Endodermal cell (in vitro differentiated cells): ENCODE results near the gene SLC16A1. TPM values are rescaled to one million over a fixed set of nuclear protein-coding genes. Genes with fewer than 3 reads are reported as not detected.

ENCODE experiments used
- DNase-seq: peaks from one replicate; pipeline ENCODE4 v3.0.0-alpha.2; 2017
- H3K27ac ChIP-seq: 2 replicates; pipeline ENCODE4 v1.5.1; 2013; ENCODE audit warnings: mild to moderate bottlenecking, low read depth, low read length, moderate library complexity
- H3K27me3 ChIP-seq: 2 replicates; pipeline ENCODE4 v1.6.1; 2013; ENCODE audit warnings: mild to moderate bottlenecking, low read length, moderate library complexity; ENCODE audit not compliant: insufficient read depth, control insufficient read depth, poor library complexity, severe bottlenecking
- H3K36me3 ChIP-seq: 2 replicates; pipeline ENCODE4 v1.7.0; 2013; ENCODE audit warnings: mild to moderate bottlenecking, low read length, moderate library complexity; ENCODE audit not compliant: control insufficient read depth, insufficient read depth
- H3K4me1 ChIP-seq: one replicate; pipeline ENCODE4 v1.7.0; 2013; ENCODE audit warnings: low read length; ENCODE audit not compliant: control insufficient read depth, insufficient read depth
- H3K4me3 ChIP-seq: 2 replicates; pipeline ENCODE4 v1.5.1; 2013; ENCODE audit warnings: mild to moderate bottlenecking, low read length, moderate library complexity
- H3K9ac ChIP-seq: 2 replicates; pipeline ENCODE4 v1.6.1; 2013; ENCODE audit warnings: mild to moderate bottlenecking, low read length, moderate library complexity; ENCODE audit not compliant: poor library complexity, severe bottlenecking; ENCODE audit errors: extremely low read depth
- H3K9me3 ChIP-seq: 2 replicates; pipeline ENCODE4 v1.6.1; 2013; ENCODE audit warnings: mild to moderate bottlenecking, low read length, moderate library complexity; ENCODE audit not compliant: control insufficient read depth
- H3K27ac Mint-ChIP-seq: 2 replicates; pipeline ENCODE4 v1.8.0; 2020; ENCODE audit warnings: mixed read lengths
- H3K27me3 Mint-ChIP-seq: 2 replicates; pipeline ENCODE4 v1.8.0; 2021; ENCODE audit warnings: mild to moderate bottlenecking, mixed read lengths; ENCODE audit not compliant: insufficient read depth
- H3K36me3 Mint-ChIP-seq: 2 replicates; pipeline ENCODE4 v1.8.0; 2020; ENCODE audit warnings: low read depth, mixed read lengths
- H3K4me1 Mint-ChIP-seq: 2 replicates; pipeline ENCODE4 v1.8.0; 2020; ENCODE audit warnings: mixed read lengths
- H3K4me3 Mint-ChIP-seq: 2 replicates; pipeline ENCODE4 v1.8.0; 2020; ENCODE audit warnings: mild to moderate bottlenecking, moderate library complexity, mixed read lengths
- H3K9me3 Mint-ChIP-seq: 2 replicates; pipeline ENCODE4 v1.8.0; 2020; ENCODE audit warnings: mild to moderate bottlenecking, mixed read lengths
- WGBS, 2 experiments: methylation state at CpG; one replicate each; pipeline versions ENCODE4 v1.1.5 to v1.1.7; 2013; ENCODE audit warnings: missing lambda C conversion rate in 2 of 2, mixed read lengths in 1 of 2; ENCODE audit not compliant: insufficient coverage in 1 of 2, insufficient read length in 1 of 2; 5-methylcytosine and 5-hydroxymethylcytosine counted together
- total RNA-seq, 2 donors: library from RNA; stranded (reverse); fragmentation: NEBNext Ultra II Directional in 1 of 2; extraction: Animal tissue kit (Norgen Biotek cat#: 25700) in 1 of 2; gene quantifications; 2 replicates in 1 of 2; 3 replicates in 1 of 2; pipeline ENCODE4 v1.2.1, GENCODE V29; 2021
- TF ChIP-seq, protein P1 (sequence below): fragments of 200-600 bp; sonication (generic); conservative IDR thresholded peaks from 2 replicates; pipeline ENCODE4 v1.5.0; 2021; ENCODE audit warnings: antibody characterized with exemption, mild to moderate bottlenecking

The SLC16A1 gene
- total RNA-seq, 2 donors from 2014 or later = 229 to 248 TPM

DNA sequence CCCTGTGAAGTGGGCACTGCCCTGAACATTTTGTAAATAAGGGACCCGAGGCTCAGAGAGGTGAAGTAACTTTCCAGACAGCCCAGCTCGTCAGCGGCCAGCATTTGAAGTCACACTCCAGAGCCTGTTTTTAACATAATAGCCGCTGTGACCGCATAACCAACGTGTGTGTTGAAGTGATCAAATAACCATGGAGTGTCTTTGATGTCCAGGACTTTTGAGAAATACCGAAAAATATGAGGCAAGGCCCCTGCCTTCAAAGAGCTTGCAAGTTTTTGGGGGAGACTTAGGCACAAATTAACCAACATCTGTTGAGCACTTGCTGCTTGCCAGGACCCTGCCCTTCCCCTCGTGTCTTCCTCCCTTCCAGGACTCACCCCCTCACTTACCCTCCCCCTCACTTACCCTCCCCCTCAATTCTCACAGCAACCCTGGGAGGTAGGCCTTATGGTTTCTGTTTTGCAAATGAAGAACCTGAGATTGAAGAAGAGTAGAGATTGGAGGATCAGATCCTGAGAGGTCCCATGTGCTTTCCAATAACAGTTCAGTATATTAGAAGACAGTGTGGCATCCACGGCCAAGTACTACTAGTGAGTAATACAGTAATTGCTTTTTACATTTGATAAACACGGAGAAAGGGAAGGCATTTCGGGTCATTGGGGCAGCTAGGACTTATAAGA is 1.3 kb upstream of the SLC16A1 start:
- Mint-ChIP-seq H3K9me3 (no peaks in the 10 kb centered on the region), H3K27ac (peak overlapping the region; percentile 98), H3K27me3 (no peaks in the 10 kb centered on the region), H3K4me1 (peaks cover 27% of the 10 kb centered on the region), H3K4me3 (peak overlapping the region; percentile 98), H3K36me3 (peaks cover 20% of the 10 kb centered on the region)
- Histone ChIP-seq H3K4me1 (no peaks in the 10 kb centered on the region), H3K4me3 (peak overlapping the region; percentile 94), H3K27me3 (no peaks in the 10 kb centered on the region), H3K27ac (no peak overlapping the region), H3K36me3 (peaks cover 24% of the 10 kb centered on the region), H3K9ac (peak overlapping the region; percentile 27), H3K9me3 (peaks cover 8% of the 10 kb centered on the region)
- 6 to 10% methylated on average over 10 to 11 of the region's 11 CpGs for WGBS, 2 experiments
- peak; percentile 77 for DNase-seq
- TF ChIP-seq, protein P1, sequence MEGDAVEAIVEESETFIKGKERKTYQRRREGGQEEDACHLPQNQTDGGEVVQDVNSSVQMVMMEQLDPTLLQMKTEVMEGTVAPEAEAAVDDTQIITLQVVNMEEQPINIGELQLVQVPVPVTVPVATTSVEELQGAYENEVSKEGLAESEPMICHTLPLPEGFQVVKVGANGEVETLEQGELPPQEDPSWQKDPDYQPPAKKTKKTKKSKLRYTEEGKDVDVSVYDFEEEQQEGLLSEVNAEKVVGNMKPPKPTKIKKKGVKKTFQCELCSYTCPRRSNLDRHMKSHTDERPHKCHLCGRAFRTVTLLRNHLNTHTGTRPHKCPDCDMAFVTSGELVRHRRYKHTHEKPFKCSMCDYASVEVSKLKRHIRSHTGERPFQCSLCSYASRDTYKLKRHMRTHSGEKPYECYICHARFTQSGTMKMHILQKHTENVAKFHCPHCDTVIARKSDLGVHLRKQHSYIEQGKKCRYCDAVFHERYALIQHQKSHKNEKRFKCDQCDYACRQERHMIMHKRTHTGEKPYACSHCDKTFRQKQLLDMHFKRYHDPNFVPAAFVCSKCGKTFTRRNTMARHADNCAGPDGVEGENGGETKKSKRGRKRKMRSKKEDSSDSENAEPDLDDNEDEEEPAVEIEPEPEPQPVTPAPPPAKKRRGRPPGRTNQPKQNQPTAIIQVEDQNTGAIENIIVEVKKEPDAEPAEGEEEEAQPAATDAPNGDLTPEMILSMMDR = no peak

DNA sequence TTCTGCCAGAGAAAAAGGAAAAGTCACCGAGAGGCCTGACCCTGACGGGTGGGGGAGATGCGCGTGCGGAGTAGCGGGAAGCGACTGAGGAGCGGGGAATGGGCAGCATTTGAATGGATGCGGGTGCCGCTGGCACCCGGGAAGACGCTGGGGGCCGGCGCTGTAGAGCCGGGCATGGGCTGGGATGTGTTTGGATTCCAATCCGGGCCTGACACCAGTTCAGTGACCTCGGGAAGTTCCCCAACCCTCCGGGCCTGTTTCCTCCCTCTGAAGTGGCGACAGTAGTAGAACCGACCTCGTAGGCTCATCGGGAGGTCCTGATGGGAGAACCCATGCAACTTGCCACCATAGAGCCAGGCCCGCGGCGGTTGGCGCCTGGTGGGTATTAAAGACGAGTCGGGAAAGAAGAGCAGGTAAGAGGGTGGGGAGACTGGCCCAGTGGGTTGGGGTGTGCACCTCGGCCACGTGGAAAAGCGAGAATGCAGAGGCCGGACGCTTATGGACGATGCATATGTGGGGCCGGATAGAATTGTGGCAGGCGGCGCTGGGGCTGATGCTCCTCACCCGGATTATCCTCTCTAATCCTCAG is 642 bp upstream of the SLC16A1 start:
- H3K4me3 Mint-ChIP-seq = peak overlapping the region; percentile 98
- TF ChIP-seq, protein P1 = no peak
- peak; percentile 90 for DNase-seq
- Histone ChIP-seq H3K4me1 (no peaks in the 10 kb centered on the region), H3K4me3 (peak overlapping the region; percentile 94), H3K27ac (peak overlapping the region; percentile 96), H3K9me3 (peaks cover 8% of the 10 kb centered on the region), H3K27me3 (no peaks in the 10 kb centered on the region), H3K36me3 (peaks cover 26% of the 10 kb centered on the region), H3K9ac (peak overlapping the region; percentile 79)
- H3K36me3 Mint-ChIP-seq = peaks cover 21% of the 10 kb centered on the region
- no peaks in the 10 kb centered on the region for H3K9me3 Mint-ChIP-seq
- H3K4me1 Mint-ChIP-seq = peaks cover 33% of the 10 kb centered on the region
- WGBS, 2 experiments = 1% methylated on average over 26 to 38 of the region's 38 CpGs
- H3K27ac Mint-ChIP-seq = peak overlapping the region; percentile 98
- no peaks in the 10 kb centered on the region for H3K27me3 Mint-ChIP-seq

DNA sequence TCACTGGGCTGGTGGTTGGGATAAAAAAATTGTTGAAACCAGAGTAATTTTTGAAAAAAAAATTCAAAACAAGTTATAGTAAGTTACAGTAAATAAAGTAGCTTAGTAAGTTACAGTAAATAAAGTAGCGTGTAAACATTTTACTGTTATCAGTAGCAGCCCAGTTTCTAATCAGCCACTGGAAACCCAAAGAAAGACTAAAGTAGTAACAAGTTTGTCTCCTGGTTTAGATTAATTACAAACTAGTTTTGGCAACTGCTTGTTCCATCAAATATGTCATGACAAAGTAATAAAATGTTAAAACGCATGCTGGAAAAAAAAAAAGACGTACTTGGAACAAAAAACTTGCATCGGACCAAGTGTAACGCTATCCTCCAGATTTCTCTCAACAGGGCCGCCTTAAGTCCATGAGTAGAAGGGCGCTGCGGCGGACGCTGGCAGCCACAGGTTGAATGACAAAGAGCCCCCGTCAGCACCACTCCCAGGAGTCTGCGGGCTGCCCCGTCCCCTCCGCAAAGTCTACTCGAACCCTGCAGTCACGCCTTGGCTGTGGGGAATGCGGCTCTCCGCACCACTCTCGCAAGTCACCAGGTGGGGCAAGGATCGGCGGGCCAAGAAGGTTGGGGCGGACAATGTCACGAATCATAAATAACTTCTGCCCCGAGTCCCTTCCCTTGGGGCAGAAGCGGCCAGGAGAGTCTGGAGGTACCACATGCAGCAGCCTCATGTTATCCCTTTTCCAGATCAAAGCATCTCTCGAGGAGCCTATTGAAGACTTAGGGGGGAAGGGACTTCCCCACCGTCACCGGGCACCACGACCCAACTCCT is 837 bp downstream of the SLC16A1 start:
- peak overlapping the region; percentile 96 for H3K27ac ChIP-seq
- H3K4me1 ChIP-seq = peaks cover 3% of the 10 kb centered on the region
- TF ChIP-seq, protein P1 = no peak
- DNase-seq = peak; percentile 92
- H3K27ac Mint-ChIP-seq = peak overlapping the region; percentile 98
- 0% methylated on average over 11 to 29 of the region's 29 CpGs for WGBS, 2 experiments
- H3K4me3 Mint-ChIP-seq = peak overlapping the region; percentile 98
- peaks cover 13% of the 10 kb centered on the region for H3K36me3 Mint-ChIP-seq
- peaks cover 16% of the 10 kb centered on the region for H3K36me3 ChIP-seq
- no peaks in the 10 kb centered on the region for H3K9me3 ChIP-seq
- peaks cover 43% of the 10 kb centered on the region for H3K4me1 Mint-ChIP-seq
- no peaks in the 10 kb centered on the region for H3K27me3 Mint-ChIP-seq
- H3K4me3 ChIP-seq = peak overlapping the region; percentile 94
- H3K9ac ChIP-seq = peak overlapping the region; percentile 79
- no peaks in the 10 kb centered on the region for H3K9me3 Mint-ChIP-seq
- no peaks in the 10 kb centered on the region for H3K27me3 ChIP-seq
